SK-N-SH treated with all-trans-retinoic acid at 6 μM for 48 hours (cell line): ENCODE data around the gene CD55.

Source experiments
- CREB5 ChIP-seq: fragments of 250-450 bp; sonication (Bioruptor Pico); IDR thresholded peaks from 2 replicates; pipeline ENCODE4 v1.5.1; 2020; ENCODE audit warnings: low read depth, mild to moderate bottlenecking, moderate library complexity
- PPARA ChIP-seq: fragments of 250-450 bp; sonication (Bioruptor Pico); IDR thresholded peaks from 2 replicates; pipeline ENCODE4 v1.5.0; 2020; ENCODE audit warnings: mild to moderate bottlenecking, borderline replicate concordance

GRCh38 chr1:207323425-207324225 is 2.1 kb downstream of the CD55 start:
- TF ChIP-seq CREB5 (no peak), PPARA (no peak)
